PFSK-1 (cell line): ENCODE data around the gene NIT1.

Experiments
- FOXP2 ChIP-seq: optimal IDR thresholded peaks from 2 replicates; pipeline ENCODE3; 2011; ENCODE audit warnings: borderline replicate concordance, control low read depth, inconsistent platforms; ENCODE audit not compliant: insufficient read depth; ENCODE audit errors: extremely low read length, extremely low read depth
- POLR2AphosphoS5 ChIP-seq: IDR thresholded peaks from 2 replicates; pipeline ENCODE4 v1.6.1; 2012; ENCODE audit warnings: low read depth, mild to moderate bottlenecking, control low read depth, low read length, moderate library complexity
- SIN3A ChIP-seq: IDR thresholded peaks from 2 replicates; pipeline ENCODE4 v1.6.1; 2012; ENCODE audit warnings: mild to moderate bottlenecking, low read length, moderate library complexity, borderline replicate concordance; ENCODE audit not compliant: insufficient read depth
- TAF1 ChIP-seq: IDR thresholded peaks from 2 replicates; pipeline ENCODE4 v1.6.1; 2012; ENCODE audit warnings: low read length, control low read depth, borderline replicate concordance; ENCODE audit not compliant: insufficient read depth
- TF ChIP-seq, protein P1 (sequence below), 2 experiments: IDR thresholded peaks; 2 replicates each; pipeline versions ENCODE4 v1.6.1 to v1.8.0; 2011 to 2012; ENCODE audit warnings: low read depth in 2 of 2, low read length in 2 of 2, control low read depth in 1 of 2, inconsistent platforms in 1 of 2, mild to moderate bottlenecking in 1 of 2, moderate library complexity in 1 of 2; ENCODE audit not compliant: insufficient read depth in 1 of 2

- TF ChIP-seq POLR2AphosphoS5 (no peak), TAF1 (no peak), SIN3A (no peak), FOXP2 (no peak)
- TF ChIP-seq, protein P1, sequence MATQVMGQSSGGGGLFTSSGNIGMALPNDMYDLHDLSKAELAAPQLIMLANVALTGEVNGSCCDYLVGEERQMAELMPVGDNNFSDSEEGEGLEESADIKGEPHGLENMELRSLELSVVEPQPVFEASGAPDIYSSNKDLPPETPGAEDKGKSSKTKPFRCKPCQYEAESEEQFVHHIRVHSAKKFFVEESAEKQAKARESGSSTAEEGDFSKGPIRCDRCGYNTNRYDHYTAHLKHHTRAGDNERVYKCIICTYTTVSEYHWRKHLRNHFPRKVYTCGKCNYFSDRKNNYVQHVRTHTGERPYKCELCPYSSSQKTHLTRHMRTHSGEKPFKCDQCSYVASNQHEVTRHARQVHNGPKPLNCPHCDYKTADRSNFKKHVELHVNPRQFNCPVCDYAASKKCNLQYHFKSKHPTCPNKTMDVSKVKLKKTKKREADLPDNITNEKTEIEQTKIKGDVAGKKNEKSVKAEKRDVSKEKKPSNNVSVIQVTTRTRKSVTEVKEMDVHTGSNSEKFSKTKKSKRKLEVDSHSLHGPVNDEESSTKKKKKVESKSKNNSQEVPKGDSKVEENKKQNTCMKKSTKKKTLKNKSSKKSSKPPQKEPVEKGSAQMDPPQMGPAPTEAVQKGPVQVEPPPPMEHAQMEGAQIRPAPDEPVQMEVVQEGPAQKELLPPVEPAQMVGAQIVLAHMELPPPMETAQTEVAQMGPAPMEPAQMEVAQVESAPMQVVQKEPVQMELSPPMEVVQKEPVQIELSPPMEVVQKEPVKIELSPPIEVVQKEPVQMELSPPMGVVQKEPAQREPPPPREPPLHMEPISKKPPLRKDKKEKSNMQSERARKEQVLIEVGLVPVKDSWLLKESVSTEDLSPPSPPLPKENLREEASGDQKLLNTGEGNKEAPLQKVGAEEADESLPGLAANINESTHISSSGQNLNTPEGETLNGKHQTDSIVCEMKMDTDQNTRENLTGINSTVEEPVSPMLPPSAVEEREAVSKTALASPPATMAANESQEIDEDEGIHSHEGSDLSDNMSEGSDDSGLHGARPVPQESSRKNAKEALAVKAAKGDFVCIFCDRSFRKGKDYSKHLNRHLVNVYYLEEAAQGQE (IDR thresholded peaks at IDR 0.05; ENCODE audit: insufficient read depth in 1 of 2, low read depth in 2 of 2, low read length in 2 of 2), result no peak
These were observed 4.0 kb upstream of the NIT1 start for GRCh38 chr1:161113915-161114314.
